Fibroblast of skin of left biceps (primary cell): ENCODE measurements around the gene TMOD4.
"Not testable (repeated sequence)": the region's sequence is repeated elsewhere in the genome, so short reads cannot be mapped to it uniquely, and the experiment has no call there.

Source experiments
- DNase-seq, 2 experiments: peaks; one replicate each; pipeline ENCODE4 v3.0.0-alpha.2; 2013; ENCODE audit warnings: low read depth in 2 of 2

Gene TMOD4

GRCh38 chr1:151175863-151176262 lies at the start of gene TMOD4:
Gene TMOD4, minus strand, starts transcription at chr1:151175981. Its CDS starts 1,106 bp downstream, at chr1:151174875.
- no peak for DNase-seq

DNA sequence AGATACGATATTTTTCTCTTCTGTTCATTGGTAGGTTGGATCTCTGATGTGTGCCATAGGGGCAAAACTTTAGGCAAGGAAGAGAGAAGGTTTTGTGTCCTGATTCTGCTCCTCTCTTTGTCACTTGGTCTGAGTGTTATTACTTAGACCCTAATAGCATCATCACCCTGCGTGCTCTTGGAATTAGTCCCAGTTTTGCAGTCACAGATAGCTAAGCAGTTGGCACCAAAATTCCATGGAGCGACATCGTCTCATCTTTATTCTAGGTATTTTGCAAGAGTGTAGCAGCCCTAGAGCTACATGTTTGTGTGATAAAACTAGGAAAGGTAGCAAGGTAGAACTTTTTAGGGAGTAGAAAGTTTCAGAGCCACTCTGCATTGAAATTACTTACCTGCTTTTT lies 46.3 kb upstream of the TMOD4 start:
- no peak for DNase-seq

DNA sequence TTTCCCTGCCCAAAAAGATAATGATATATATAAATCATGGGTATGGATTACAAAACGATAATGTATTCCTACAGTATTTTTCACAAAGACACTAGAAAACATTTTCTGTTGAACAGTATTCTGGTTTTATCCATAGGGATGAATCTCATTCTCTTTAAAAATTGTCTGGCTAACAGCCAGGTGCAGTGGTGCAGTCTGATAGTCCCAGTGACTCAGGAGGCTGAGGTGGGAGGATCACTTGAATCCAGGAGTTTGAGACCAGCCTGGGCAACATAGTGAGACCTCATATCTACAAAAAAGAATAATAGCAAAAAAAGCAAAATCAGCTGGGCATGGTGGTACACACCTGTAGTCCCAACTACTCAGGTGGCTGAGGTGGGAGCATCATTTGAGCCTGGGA lies 45.8 kb upstream of the TMOD4 start:
- no peak for DNase-seq

DNA sequence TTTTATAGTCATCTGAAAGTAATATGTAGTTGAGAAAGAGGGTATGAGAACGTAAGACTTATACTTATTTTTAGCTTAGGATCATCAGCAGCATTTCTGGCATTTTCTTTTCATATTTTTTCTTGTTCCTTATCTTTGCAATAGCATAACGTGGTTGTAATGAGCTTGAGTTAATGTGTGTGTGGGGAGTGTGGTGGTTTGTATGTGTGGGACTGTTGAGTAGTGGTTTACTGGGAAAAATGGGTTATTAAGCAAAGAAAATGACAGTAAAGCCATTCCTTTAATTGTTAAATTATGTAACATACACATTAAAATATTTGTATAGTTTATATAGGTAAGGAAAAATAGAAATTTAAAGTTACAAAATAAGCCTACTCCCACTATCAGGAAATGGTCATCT lies 37.8 kb upstream of the TMOD4 start:
- DNase-seq = no peak

DNA sequence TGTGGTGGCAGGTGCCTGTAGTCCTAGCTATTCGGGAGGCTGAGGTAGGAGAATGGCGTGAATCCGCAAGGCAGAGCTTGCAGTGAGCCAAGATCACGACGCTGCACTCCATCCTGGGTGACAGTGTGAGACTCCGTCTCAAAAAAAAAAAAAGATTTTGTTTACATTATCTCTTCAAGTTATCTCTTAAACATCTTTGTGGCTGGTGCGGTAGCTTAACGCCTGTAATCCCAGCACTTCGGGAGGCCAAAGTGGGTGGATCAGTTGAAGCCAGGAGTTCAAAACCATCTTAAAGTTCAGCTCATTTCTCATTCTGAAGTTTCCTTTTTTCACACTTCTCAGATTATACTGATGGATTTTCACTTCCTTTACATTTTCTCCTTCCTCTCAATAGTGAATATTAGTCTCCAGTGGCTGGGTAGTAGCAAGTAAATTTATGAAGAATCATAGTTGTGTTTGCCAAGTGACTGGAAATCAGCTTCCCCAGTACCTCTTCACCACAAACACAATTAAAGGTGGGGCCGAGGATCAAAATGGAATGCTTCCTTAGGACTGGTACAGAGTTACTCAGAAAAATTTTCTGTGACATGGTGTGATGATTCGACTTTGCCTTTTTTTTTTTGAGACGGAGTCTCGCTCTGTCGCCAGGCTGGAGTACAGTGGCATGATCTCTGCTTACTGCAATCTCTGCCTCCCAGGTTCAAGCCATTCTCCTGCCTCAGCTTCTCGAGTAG lies 36.4 kb upstream of the TMOD4 start:
- no peak for DNase-seq

- DNase-seq = no peak
Measured at GRCh38 chr1:151210830-151211229, 35.0 kb upstream of the TMOD4 start.

- not testable (repeated sequence) for DNase-seq
Measured at GRCh38 chr1:151205381-151205965, 29.7 kb upstream of the TMOD4 start.

- peak; percentile 92 to 95 for DNase-seq
Measured at GRCh38 chr1:151199873-151200581, 24.2 kb upstream of the TMOD4 start.

GRCh38 chr1:151198254-151199127 lies 22.7 kb upstream of the TMOD4 start, which contains the start of gene PIP5K1A:
Gene PIP5K1A, plus strand, starts transcription at chr1:151198552. Its CDS starts 445 bp downstream, at chr1:151198997.
- DNase-seq = peak; percentile 95 to 96

- no peak for DNase-seq
Measured at GRCh38 chr1:151197863-151198253, 22.1 kb upstream of the TMOD4 start.

DNA sequence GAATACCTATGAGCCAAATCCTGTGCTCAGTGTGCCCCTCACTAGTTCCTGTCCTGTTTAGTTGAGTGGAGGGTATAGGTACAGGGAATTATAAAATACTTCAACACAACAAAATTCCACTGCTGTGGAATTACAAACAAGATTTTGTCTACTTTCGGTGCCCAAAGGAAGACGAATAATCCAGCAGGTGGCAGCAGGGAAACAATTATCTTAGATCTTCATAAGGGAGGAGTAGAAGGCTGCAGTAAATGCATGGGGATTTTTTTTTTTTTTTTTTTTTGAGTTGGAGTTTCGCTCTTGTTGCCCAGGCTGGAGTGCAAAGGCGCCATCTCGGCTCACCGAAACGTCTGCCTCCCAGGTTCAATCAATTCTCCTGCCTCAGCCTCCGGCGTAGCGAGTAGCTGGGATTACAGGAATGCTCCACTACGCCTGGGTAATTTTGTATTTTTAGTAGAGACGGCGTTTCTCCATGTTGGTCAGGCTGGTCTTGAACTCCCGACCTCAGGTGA lies 20.6 kb upstream of the TMOD4 start:
- peak; percentile 73 for DNase-seq

- peak; percentile 69 to 75 for DNase-seq
Measured at GRCh38 chr1:151194894-151195594, 19.3 kb upstream of the TMOD4 start.

DNA sequence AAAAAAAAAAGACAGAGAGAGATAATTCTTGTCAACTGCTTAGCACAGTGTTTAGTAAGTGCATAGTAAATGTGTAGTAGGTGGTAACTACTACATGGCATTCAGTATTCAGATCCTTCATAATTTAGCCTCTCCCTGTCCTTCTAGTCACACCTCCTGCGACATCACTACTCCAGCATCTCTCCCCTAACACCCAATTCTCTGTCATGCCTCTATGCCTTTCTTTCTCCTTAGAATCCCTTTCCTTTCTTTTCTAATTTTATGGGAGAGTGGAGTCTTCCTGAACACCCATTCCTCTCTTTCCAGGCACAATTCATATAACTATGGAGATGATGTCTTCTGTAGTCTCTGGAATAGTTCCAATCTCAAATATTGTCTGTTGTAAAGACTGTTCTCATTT lies 18.1 kb upstream of the TMOD4 start:
- DNase-seq = no peak

DNA sequence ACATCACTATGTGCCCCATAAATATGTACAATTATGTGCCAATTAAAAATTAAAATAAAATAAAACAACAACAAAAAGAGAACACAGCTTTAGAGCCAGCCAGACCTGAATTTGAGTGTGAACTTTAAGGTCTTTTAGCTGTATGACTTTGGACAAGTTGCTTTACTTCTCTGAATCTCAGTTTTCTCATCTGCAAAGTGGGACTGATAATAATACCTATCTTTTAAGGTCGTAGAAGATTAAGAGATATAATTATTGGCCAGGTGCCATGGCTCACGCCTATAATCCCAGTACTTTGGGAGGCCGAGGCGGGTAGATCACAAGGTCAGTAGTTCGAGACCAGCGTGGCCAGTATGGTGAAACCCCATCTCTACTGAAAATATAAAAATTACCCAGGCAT lies 17.5 kb upstream of the TMOD4 start:
- DNase-seq = no peak

DNA sequence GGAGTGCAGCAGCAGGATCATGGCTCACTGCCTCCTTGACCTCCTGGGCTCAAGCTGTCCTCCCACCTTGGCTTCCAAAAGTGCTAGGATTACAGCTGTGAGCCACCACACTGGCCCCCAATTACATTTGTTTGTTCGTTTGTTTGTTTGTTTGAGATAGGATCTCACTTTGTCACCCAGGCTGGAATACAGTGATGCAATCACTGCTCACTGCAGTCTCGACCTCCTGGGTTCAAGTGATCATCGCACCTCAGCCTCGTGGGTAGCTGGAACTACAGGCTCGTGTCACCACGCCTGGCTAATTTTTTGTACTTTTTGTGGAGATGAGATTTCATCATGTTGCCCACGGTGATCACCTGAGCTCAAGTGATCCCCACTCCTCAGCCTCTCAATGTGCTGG lies 16.3 kb upstream of the TMOD4 start:
- DNase-seq = no peak

DNA sequence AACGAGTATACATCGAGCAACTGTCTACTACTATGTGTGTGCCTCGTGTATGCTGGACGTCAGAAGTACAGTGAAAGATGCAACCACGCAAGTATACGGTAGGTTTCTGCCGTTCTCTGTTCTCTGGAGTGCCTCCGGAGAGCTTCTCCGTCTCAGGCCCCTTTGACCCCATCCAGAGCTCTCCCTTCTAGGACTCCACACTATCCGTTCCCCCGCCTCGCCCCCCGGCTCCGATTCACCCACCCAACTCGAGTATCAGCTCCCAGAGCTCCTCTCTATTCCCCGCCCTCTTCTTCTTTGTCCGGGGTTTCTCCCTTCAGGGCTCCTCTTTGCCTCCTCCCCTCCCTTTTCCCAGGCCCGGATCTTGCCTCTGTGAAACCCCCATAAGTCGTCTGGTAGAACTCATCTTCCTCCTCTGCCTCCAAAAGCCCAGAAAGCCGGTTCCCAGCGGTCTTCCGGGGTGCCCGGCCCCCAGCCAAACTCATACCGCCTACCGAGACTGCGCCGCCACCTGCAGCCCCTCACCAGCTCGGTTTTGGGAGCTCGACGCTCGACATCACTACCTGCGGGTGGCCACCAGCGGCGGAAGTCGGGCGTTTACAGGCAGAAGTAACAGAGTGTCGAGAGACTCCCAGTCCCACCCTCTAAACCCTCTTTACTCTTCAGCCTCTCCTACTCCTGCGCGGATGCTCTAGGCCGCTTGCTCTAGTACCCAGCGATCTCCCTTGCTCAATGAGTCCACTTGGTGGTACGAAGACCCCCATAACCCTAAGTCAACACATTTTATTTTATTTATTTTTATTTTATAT lies 14.1 kb upstream of the TMOD4 start, which contains the start of gene VPS72:
VPS72 (minus strand) TSS at position 561 of the 809 bp plus-strand sequence; CDS start at position 485, 76 bp downstream.
- peak; percentile 64 to 67 for DNase-seq

DNA sequence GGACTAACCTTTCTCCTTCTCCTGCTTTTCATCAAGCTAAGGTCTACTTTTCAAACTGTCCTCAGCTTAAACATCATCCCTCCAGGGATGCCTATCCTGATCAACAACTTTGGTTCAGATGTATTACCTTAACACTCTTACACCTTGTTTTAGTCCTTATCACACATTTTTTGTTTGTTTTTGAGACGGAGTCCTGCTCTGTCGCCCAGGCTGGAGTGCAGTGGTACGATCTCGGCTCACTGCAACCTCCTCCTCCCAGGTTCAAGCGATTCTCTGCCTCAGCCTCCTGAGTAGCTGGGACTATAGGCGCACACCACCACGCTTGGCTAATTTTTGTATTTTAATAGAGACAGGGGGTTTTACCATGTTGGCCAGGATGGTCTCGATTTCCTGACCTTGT lies 12.9 kb upstream of the TMOD4 start:
- DNase-seq = not testable (repeated sequence)

- DNase-seq = no peak
Measured at GRCh38 chr1:151187205-151187604, 11.4 kb upstream of the TMOD4 start.

DNA sequence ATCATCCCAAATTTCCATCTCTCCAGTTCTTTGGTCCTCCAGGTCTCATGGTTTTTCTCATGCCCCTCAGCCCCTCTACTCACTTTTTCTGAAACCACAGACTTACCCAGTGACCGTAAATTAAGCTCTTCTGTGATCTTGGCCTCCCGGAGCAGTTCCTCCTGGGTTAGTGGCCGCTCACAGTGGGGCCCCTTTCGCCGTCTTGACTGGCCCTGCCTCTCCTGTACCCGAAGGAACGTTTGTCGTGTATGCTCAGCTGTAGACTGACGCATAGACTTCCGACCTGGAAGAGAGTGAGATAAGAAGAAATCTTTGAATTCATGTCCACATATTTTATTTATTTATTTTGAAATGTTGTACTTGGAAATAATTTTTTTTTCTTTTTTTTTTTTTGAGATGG lies 8.4 kb upstream of the TMOD4 start:
- DNase-seq = no peak

GRCh38 chr1:151176514-151177045 lies 799 bp upstream of the TMOD4 start:
- no peak for DNase-seq
